ENCODE data around the gene WDR59. TPM values are rescaled to one million over a fixed set of nuclear protein-coding genes. Genes with fewer than 3 reads are reported as not detected.

The WDR59 gene
- total and polyA plus RNA-seq, 2 of the 4 experiments (the other 2 are of a cell fraction), result 29.4 to 44.6 TPM

- Histone ChIP-seq H3K27me3 (ENCODE audit: control insufficient read depth, insufficient read depth, low read length) (peaks cover 13% of the 10 kb centered on the region), H3K56ac (ENCODE audit: extremely low read depth, insufficient read depth, low read length) (no peak overlapping the region), H3K9me1 (ENCODE audit: insufficient read depth, low read length) (no peaks in the 10 kb centered on the region), H2AK9ac (replicated peaks; ENCODE audit: low read depth, low read length, poor library complexity) (no peak overlapping the region), H3K14ac (replicated peaks; ENCODE audit: low read depth, low read length) (no peak overlapping the region), H3K4me1 (ENCODE audit: control insufficient read depth, insufficient read depth, low read length) (no peaks in the 10 kb centered on the region), H3K23ac (ENCODE audit: low read depth, low read length) (no peak overlapping the region), H4K5ac (ENCODE audit: low read depth, low read length) (no peak overlapping the region), H3K18ac (ENCODE audit: low read depth, low read length) (no peak overlapping the region), H4K91ac (ENCODE audit: insufficient read depth, low read depth, low read length) (no peak overlapping the region), H3K9ac (ENCODE audit: low read depth, low read length) (no peak overlapping the region), H3K4ac (ENCODE audit: low read depth, low read length) (no peak overlapping the region), H3K79me1 (ENCODE audit: low read depth in 1 of 2, low read length in 2 of 2) (no peaks in the 10 kb centered on the region), H2BK15ac (ENCODE audit: low read depth, low read length) (no peak overlapping the region), H4K20me1 (ENCODE audit: insufficient read depth, low read length) (no peaks in the 10 kb centered on the region), H2AK5ac (ENCODE audit: low read depth, low read length) (no peak overlapping the region), H3K36me3 (ENCODE audit: control insufficient read depth, insufficient read depth, low read length) (no peaks in the 10 kb centered on the region), H2BK20ac (ENCODE audit: low read depth, low read length) (no peak overlapping the region), H2BK120ac (ENCODE audit: low read depth, low read length) (no peak overlapping the region), H3K9me3 (ENCODE audit: control insufficient read depth, insufficient read depth, low read length) (no peaks in the 10 kb centered on the region), H3K4me2 (ENCODE audit: low read depth, low read length) (no peak overlapping the region), H2AFZ (replicated peaks; ENCODE audit: low read length, poor library complexity) (no peak overlapping the region), H2BK5ac (ENCODE audit: low read depth, low read length, poor library complexity, severe bottlenecking) (no peak overlapping the region), H4K8ac (ENCODE audit: low read depth in 2 of 2, low read length in 2 of 2) (no peak overlapping the region), H3K4me3 (ENCODE audit: insufficient read depth, low read depth, low read length) (no peak overlapping the region), H3K27ac (ENCODE audit: insufficient read depth, low read length) (no peak overlapping the region)
- no CpG with 5 or more reads among the region's 3 CpGs for WGBS, 2 experiments (ENCODE audit: extremely low coverage in 2 of 2, insufficient read length in 1 of 2)
- no TSS peak for BruUV-seq (replicated peaks)
- dilution Hi-C loops (cut with HindIII; ENCODE audit: low sequenced_read_pairs, unreplicated experiment) (no loop called here), in situ Hi-C loops (cut with MboI; ENCODE audit: low sequenced_read_pairs) (no loop called here), intact Hi-C loops (cut with micrococcal nuclease) (no loop called here)
- DNase-seq, result no peak
- ATAC-seq (ENCODE audit: low read depth), result no peak
- CTCF ChIA-PET, result interaction anchor here (0.7 kb wide), 1 partner anchor 40 kb away, joined by 3 read pairs; no protein-coding TSS in a partner anchor
- POLR2A ChIA-PET (ENCODE audit: unreplicated experiment), result no interaction called here
- no peak for TF ChIP-seq FOS (IDR thresholded peaks at IDR 0.05; ENCODE audit: low read depth, low read length)
- no peak for TF ChIP-seq BHLHE40 (IDR thresholded peaks at IDR 0.05; ENCODE audit: low read depth, low read length)
Measured at GRCh38 chr16:74841904-74842303, 143.0 kb downstream of the WDR59 start.

Data from IMR-90 (cell line).